Measurements from ENCODE around the gene RETREG1.
"Not testable (repeated sequence)": the region's sequence is repeated elsewhere in the genome, so short reads cannot be mapped to it uniquely, and the experiment has no call there.

The RETREG1 gene

GRCh38 chr5:16659536-16659935, 42.7 kb upstream of the RETREG1 start:
- DNase-seq (ENCODE audit: low spot score) = no peak
- TF ChIP-seq CTCF (IDR thresholded peaks at IDR 0.05; ENCODE audit: extremely low read depth, missing control alignments) = no peak

GRCh38 chr5:16656561-16657191, 39.9 kb upstream of the RETREG1 start:
- TF ChIP-seq CTCF (IDR thresholded peaks at IDR 0.05; ENCODE audit: extremely low read depth, missing control alignments) = no peak
- DNase-seq (ENCODE audit: low spot score) = no peak

DNA sequence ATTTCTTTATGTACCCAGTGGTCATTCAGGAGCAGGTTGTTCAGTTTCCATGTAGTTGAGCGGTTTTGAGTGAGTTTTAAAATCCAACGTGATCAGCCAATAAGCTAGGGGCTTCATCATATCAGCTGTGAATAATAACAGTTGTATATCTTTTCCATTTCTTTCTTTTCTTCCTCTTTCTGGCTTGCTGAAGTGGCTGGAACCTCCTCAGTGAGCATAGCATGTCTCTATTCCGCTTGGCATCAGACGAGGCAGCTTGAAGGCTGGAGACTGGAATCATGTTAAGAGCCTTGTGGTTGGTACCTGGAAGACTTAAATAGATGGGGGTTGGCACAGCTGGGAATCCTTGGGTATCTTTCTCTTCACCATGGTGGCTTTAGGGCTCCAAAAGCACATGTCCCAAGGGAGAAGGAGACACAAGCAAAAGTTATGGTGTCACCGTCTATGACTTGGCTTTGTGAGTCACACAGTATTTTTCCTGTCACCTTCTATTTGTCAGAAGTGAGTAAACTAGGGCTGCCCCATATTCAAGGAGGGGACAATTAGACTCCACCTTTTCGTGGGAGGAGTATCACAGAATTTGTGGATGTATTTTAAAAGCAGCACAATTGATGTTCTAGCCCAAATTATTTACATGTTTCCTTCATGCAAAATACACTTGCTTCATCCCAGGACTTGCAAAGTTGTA, 38.0 kb upstream of the RETREG1 start:
- no peak for DNase-seq (ENCODE audit: low spot score)
- no peak for TF ChIP-seq CTCF (IDR thresholded peaks at IDR 0.05; ENCODE audit: extremely low read depth, missing control alignments)

DNA sequence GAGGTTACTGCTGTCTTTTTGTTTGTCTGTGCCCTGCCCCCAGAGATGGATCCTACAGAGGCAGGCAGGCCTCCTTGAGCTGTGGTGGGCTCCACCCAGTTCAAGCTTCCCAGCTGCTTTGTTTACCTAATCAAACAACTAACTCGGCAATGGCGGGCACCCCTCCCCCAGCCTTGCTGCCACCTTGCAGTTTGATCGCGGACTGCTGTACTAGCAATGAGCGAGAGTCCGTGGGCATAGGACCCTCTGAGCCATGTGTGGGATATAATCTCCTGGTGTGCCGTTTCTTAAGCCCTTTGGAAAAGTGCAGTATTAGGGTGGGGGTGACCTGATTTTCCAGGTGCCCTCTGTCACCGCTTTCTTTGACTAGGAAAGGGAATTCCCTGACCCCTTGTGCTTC, 31.9 kb upstream of the RETREG1 start:
- DNase-seq (ENCODE audit: low spot score) = not testable (repeated sequence)

GRCh38 chr5:16644301-16644889, 27.6 kb upstream of the RETREG1 start:
- TF ChIP-seq CTCF (IDR thresholded peaks at IDR 0.05; ENCODE audit: extremely low read depth, missing control alignments) = no peak
- no peak for DNase-seq (ENCODE audit: low spot score)

- no peak for DNase-seq (ENCODE audit: low spot score)
- no peak for TF ChIP-seq CTCF (IDR thresholded peaks at IDR 0.05; ENCODE audit: extremely low read depth, missing control alignments)
These were observed 26.1 kb upstream of the RETREG1 start for GRCh38 chr5:16642867-16643266.

DNA sequence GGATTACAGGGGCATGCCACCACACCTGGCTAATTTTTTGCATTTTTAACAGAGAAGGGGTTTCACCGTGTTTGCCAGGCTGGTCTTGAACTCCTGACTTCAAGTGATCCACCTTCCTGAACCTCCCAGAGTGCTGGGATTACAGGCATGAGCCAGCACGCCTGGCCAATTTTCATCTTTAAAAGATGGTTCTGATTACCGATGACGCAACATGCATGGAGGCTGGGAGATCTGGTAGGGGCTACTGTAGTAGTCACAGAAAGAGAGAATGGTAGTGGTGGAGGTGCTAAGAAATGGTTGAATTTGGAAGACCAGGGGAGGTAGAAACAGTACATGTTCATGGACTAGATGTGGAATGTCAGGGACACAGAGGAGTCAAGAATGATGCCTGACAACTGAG, 22.4 kb upstream of the RETREG1 start:
- TF ChIP-seq CTCF (IDR thresholded peaks at IDR 0.05; ENCODE audit: extremely low read depth, missing control alignments) = no peak

More for the DNA sequence above, 22.4 kb upstream of the RETREG1 start:
- DNase-seq (ENCODE audit: low spot score) = no peak
